GM19238 (cell line): ENCODE results near the gene DPEP1.
"Not testable (repeated sequence)": the region's sequence is repeated elsewhere in the genome, so short reads cannot be mapped to it uniquely, and the experiment has no call there.

Source experiments
- DNase-seq: peaks from one replicate; pipeline ENCODE4 v3.0.0; 2011; ENCODE audit warnings: low spot score; ENCODE audit not compliant: insufficient read length

DPEP1 gene

DNA sequence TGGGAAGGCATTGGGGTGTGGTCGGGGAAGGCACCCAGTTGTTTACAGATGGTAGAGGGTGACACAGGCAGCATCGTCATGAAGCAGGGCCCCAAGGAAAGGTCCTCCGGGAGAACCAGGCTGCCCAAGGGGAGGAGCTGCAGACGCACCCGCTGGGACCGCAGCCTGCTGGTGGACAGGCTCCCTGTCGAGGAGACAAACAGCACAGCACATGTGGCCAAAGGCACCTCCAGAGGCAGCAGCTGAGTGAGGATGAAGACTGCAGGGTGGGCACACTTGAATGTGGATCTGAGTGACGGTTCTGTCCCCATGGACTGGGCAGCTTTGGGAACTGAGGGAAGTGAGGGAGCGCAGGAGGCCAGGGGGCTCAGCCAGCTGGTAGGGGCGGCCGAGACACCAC is 31.7 kb downstream of the DPEP1 start:
- no peak for DNase-seq

- no peak for DNase-seq
Observed at GRCh38 chr16:89646270-89646669, 32.8 kb downstream of the DPEP1 start.

GRCh38 chr16:89646906-89647305 is 33.5 kb downstream of the DPEP1 start:
- no peak for DNase-seq

GRCh38 chr16:89651584-89651983 is 38.1 kb downstream of the DPEP1 start:
- no peak for DNase-seq

GRCh38 chr16:89653656-89654295 is 40.3 kb downstream of the DPEP1 start:
- DNase-seq = no peak

DNA sequence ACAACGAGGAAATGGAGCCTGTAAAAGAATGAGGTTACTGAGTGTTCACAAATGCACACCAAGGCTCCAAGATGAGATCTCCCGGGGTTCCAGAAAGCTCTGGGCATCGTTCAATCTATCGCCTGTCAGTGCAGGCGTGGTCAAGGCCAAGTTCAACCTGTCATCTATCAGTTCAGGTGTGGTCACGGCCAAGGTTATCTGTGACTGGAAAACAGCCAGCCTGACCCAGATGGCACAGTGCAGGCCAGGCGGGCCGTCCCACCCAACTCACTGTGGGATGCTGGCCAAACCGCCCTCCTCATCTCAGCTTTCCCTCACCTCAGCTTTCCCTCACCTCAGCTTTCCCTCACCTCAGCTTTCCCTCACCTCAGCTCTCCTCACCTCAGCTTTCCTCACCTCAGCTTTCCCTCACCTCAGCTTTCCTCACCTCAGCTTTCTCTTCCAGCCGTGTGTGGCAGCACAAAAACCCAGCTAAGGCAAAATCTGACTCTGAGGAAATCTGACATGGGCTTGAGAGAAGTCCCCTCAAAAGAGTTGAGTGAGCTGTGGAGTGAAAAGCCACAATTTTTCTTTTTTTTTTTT is 41.7 kb downstream of the DPEP1 start:
- DNase-seq = no peak

DNA sequence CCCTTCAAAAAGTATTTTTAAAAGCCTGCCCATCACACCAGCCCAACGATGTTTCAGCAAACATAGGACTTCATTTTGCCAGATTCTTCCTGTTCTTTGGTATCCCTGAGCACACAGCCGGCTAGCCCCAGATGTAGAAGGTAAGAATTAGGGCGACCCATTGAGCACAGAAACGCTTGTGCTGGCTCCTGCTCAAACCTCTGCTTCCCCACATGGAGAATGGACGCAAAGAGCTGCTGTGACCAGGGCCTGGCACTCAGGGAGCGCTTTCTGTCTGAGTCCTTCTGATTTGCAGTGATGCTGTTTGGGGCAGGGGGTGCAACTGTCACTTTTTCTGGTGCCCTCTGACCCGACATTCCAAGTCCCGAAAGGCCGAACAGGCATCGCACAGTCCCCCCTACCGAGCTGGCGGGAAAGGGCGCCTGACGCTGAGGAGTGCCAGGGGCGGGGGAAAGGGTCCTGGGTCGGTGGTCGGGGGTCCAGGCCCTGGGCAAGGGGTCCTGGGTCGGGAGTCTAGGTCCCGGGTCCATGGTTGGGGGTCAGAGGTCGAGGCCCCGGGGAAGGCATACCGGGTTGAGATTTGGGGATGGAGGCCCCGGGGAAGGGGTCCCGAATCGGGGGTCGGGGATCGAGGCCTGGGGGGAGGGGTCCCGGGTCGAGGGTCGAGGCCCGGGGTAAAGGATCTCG is 43.1 kb downstream of the DPEP1 start:
- DNase-seq = no peak

- DNase-seq = peak; percentile 99
Observed at GRCh38 chr16:89657442-89658220, 44.2 kb downstream of the DPEP1 start, which contains the start of the genes CHMP1A and SPATA33. Gene CHMP1A, minus strand, starts transcription at chr16:89657708. Its CDS starts 120 bp downstream, at chr16:89657588. Gene SPATA33, plus strand, starts transcription at chr16:89657836. Its CDS starts 76 bp downstream, at chr16:89657912.

GRCh38 chr16:89658221-89658879 is 44.9 kb downstream of the DPEP1 start:
- DNase-seq = peak; percentile 53

DNA sequence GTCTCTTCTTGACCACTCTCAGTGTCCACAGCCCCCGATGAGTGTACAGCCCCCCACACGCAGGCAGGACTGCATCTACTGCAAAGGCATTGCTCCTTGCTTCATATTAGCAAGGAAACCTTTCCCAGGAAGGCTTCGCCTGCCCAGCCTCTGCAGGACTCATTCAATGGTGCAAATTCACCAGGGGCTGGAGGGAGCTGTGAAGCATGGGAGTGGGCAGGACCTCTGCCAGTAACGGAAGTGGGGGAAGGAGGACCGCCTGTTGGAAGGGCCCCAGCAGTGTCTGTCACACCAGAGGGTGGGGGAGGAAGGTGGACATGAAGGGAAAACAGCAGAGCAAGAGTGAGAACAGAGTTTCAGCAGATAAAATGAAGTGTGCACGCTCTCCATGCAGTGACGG is 46.7 kb downstream of the DPEP1 start:
- DNase-seq = no peak

DNA sequence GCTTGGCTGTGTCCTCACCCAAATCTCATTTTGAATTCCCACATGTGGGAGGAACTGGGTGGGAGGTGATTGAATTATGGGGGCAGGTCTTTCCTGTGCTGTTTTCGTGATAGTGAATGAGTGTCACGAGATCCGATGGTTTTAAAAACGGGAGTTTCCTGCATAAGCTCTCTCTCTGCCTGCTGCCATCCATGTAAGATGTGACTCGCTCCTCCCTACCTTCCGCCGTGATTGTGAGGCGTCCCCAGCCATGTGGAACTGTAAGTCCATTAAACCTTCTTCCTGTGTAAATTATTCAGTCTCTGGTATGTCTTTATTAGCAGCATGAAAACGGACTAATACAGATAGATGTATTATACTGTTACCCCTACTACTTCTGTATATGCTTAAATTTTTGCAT is 47.8 kb downstream of the DPEP1 start:
- DNase-seq = no peak

- DNase-seq = not testable (repeated sequence)
Observed at GRCh38 chr16:89664238-89664637, 50.8 kb downstream of the DPEP1 start.

GRCh38 chr16:89667000-89667399 is 53.6 kb downstream of the DPEP1 start:
- DNase-seq = not testable (repeated sequence)

DNA sequence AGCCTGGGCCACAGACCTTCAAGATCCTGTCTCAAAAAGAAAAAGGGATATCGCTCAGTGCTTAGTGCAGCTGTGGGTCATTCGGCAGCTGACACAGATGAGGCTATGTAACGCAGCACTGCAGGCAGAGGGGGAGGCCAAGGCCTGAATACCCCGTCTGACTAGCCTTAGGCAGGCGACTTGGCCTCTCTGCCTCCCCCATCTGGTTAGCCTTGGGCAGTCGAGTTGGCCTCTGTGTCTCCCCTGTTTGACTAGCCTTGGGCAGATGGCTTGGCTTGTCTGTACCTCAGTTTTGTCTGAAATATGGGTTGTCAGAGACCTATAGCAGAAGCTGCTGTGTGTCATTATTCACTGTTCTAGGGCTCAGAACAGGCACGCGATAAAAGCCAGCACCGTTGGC is 54.2 kb downstream of the DPEP1 start:
- no peak for DNase-seq

DNA sequence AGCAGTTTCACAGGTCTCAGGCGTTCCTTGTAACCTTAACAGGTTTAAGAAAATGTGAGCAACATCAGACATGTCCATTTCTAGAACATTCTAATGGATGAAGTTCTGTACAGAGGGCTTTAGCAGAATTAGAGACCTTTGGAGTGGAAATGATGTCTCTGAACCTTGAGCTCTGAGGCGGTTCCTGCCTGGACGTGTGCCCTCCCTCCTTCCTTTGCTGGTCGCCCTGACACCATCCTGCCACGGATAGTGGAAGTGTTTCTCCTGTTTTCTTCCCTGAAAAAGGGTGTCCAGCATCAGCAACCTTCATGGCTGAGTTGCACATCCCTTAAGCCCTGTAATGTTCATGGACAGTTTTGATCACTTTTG is 55.3 kb downstream of the DPEP1 start:
- DNase-seq = no peak

DNA sequence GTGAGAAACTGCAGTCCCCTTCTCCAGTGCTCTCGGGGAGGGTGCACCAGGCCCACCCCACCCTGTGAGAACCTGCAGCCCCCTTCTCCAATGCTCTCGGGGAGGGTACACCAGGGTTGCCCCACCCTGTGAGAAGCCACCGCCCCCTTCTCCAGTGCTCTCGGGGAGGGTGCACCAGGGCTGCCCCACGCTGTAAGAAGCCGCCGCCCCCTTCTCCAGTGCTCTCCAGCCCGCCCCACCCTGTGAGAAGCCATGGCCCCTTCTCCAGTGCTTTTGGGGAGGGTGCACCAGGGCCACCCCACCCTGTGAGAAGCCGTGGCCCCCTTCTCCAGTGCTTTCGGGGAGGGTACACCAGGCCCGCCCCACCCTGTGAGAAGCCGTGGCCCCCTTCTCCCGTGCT is 56.3 kb downstream of the DPEP1 start:
- DNase-seq = no peak

- no peak for DNase-seq
Observed at GRCh38 chr16:89670496-89671431, 57.3 kb downstream of the DPEP1 start.

- not testable (repeated sequence) for DNase-seq
Observed at GRCh38 chr16:89671565-89671964, 58.1 kb downstream of the DPEP1 start.

- no peak for DNase-seq
Observed at GRCh38 chr16:89672177-89672941, 58.9 kb downstream of the DPEP1 start.

- DNase-seq = no peak
Observed at GRCh38 chr16:89678258-89678657, 64.8 kb downstream of the DPEP1 start.
